22Rv1 (cell line): ENCODE data around the gene LTK.

Source experiments
- CTCF ChIP-seq: fragments of 450-650 bp; IDR thresholded peaks from 2 replicates; pipeline ENCODE4 v1.5.1; 2017; ENCODE audit warnings: mild to moderate bottlenecking
- ZFX ChIP-seq: fragments of 450-650 bp; IDR thresholded peaks from 2 replicates; pipeline ENCODE4 v1.6.1; 2017; ENCODE audit warnings: antibody characterized with exemption, borderline replicate concordance

- no peak for TF ChIP-seq CTCF
- TF ChIP-seq ZFX: no peak
These were observed 20.9 kb downstream of the LTK start for GRCh38 chr15:41492597-41493204.
